ENCODE measurements around the gene LMOD3. TPM values are rescaled to one million over a fixed set of nuclear protein-coding genes. Genes with fewer than 3 reads are reported as not detected.

The LMOD3 gene
- total RNA-seq: not detected
- polyA plus RNA-seq: under 1 TPM; 0.13 to 0.24 TPM

- Histone ChIP-seq H3K36me3 (ENCODE audit: insufficient read depth, low read length) (no peaks in the 10 kb centered on the region), H3K4me1 (ENCODE audit: insufficient read depth, low read length) (no peaks in the 10 kb centered on the region), H3K27ac (ENCODE audit: low read depth, low read length) (no peak within 1 kb of the TSS), H3K4me3 (ENCODE audit: low read length in 2 of 2) (no peak within 1 kb of the TSS), H3K9me3 (ENCODE audit: control insufficient read depth in 1 of 2, low read length in 2 of 2) (no peaks in the 10 kb centered on the region), H3K27me3 (ENCODE audit: insufficient read depth, low read length) (no peaks in the 10 kb centered on the region)
- CTCF ChIA-PET (ENCODE audit: partially characterized antibody): interaction anchor here (0.7 to 4.3 kb wide), 5 partner anchors 17 to 288 kb away, joined by 3 to 31 read pairs (median 3); partner anchors contain the start of gene EOGT
- POLR2A ChIA-PET (ENCODE audit: partially characterized antibody): no interaction called here
- intact Hi-C loops (cut with micrococcal nuclease): no loop called here
- Mint-ChIP-seq H3K27me3 (peaks cover 0 to 1% of the 10 kb centered on the region in 2 donors), H3K36me3 (no peaks in the 10 kb centered on the region), H3K4me3 (no peak within 1 kb of the TSS), H3K4me1 (peaks cover 5% of the 10 kb centered on the region in 4 donors), H3K27ac (no peak within 1 kb of the TSS), H3K9me3 (no peaks in the 10 kb centered on the region)
- DNase-seq: no peak
These were observed at the start of gene LMOD3 for GRCh38 chr3:69122403-69122802. Gene LMOD3 (minus strand): TSS chr3:69122595. CDS start chr3:69122386, 209 bp downstream.

GRCh38 chr3:69172058-69172457, 49.7 kb upstream of the LMOD3 start:
- intact Hi-C loops (cut with micrococcal nuclease): no loop called here
- ChIA-PET CTCF (ENCODE audit: partially characterized antibody) (interaction anchor here (0.6 to 5.2 kb wide), 2 partner anchors 10 to 66 kb away, joined by 3 to 49 read pairs; no protein-coding TSS in a partner anchor), POLR2A (ENCODE audit: partially characterized antibody) (no interaction called here)
- H3K4me3 Mint-ChIP-seq: no peak overlapping the region
- no peaks in the 10 kb centered on the region for H3K9me3 Mint-ChIP-seq
- Histone ChIP-seq H3K4me1 (ENCODE audit: insufficient read depth, low read length) (no peaks in the 10 kb centered on the region), H3K9me3 (ENCODE audit: control insufficient read depth in 1 of 2, low read length in 2 of 2) (no peaks in the 10 kb centered on the region), H3K36me3 (ENCODE audit: insufficient read depth, low read length) (peaks cover 12% of the 10 kb centered on the region), H3K27ac (ENCODE audit: low read depth, low read length) (no peak overlapping the region), H3K27me3 (ENCODE audit: insufficient read depth, low read length) (no peaks in the 10 kb centered on the region), H3K4me3 (ENCODE audit: low read length in 2 of 2) (no peak overlapping the region)
- no peaks in the 10 kb centered on the region for H3K4me1 Mint-ChIP-seq
- H3K36me3 Mint-ChIP-seq: peaks cover 29 to 56% of the 10 kb centered on the region in 2 donors
- H3K27me3 Mint-ChIP-seq: no peaks in the 10 kb centered on the region
- H3K27ac Mint-ChIP-seq: peak overlapping the region in 2 of 7 donors; percentile 30 to 36
- no peak for DNase-seq

DNA sequence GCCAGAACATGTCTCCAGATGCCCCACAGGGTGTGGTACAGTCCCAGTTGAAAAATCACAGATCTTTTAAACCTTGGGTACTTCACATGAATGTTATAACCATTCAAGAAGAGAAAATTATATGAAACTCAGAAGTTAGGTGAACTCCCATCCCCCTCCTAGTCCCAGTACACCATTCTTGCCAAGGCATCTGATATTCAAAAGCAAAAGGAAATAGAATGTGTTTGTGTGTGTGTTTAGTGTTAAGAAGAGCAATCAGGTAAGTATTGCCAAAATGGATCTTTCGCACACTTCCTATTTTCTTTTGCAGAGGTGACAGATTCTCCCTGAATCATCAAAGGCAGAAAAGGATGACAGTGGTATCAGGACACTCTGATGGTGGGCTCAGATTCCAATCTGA, 44.1 kb upstream of the LMOD3 start:
- Histone ChIP-seq H3K27me3 (ENCODE audit: insufficient read depth, low read length) (no peaks in the 10 kb centered on the region), H3K27ac (ENCODE audit: low read depth, low read length) (no peak overlapping the region), H3K36me3 (ENCODE audit: insufficient read depth, low read length) (peaks cover 8% of the 10 kb centered on the region), H3K9me3 (ENCODE audit: control insufficient read depth in 1 of 2, low read length in 2 of 2) (no peaks in the 10 kb centered on the region), H3K4me1 (ENCODE audit: insufficient read depth, low read length) (no peaks in the 10 kb centered on the region), H3K4me3 (ENCODE audit: low read length in 2 of 2) (no peak overlapping the region)
- peaks cover 9 to 20% of the 10 kb centered on the region in 2 donors for H3K36me3 Mint-ChIP-seq
- H3K27me3 Mint-ChIP-seq: peaks cover 0 to 2% of the 10 kb centered on the region in 2 donors
- ChIA-PET POLR2A (ENCODE audit: partially characterized antibody) (no interaction called here), CTCF (ENCODE audit: partially characterized antibody) (interaction anchor here (1.6 to 14.2 kb wide), 2 partner anchors 143 to 245 kb away, joined by 3 to 529 read pairs; no protein-coding TSS in a partner anchor)
- peaks cover 0 to 5% (median 3%) of the 10 kb centered on the region in 4 donors for H3K4me1 Mint-ChIP-seq
- H3K4me3 Mint-ChIP-seq: no peak overlapping the region
- H3K27ac Mint-ChIP-seq: peak overlapping the region in 1 of 7 donors; percentile 6
- no peak for DNase-seq
- intact Hi-C loops (cut with micrococcal nuclease): no loop called here
- no peaks in the 10 kb centered on the region for H3K9me3 Mint-ChIP-seq

DNA sequence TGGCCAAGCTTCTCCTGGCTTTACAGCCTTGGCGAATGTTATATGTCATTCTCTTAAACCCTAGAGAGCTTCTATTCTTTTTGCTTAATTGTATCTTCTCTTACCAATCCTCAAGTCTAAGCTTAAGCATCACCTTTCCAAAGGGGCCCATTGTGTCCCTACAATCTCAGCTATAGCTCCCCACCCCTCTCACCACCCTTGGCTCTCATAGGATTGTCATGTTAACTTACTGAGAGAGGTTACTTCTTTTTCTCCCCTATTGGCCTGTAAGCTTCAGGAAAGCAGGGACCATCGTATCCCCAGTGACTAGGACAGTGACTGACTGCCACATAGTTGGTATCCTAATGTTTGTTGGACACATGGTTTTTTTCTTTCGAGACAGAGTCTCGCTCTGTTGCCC, 43.3 kb upstream of the LMOD3 start:
- intact Hi-C loops (cut with micrococcal nuclease): no loop called here
- H3K27me3 Mint-ChIP-seq: peaks cover 0 to 2% of the 10 kb centered on the region in 2 donors
- ChIA-PET CTCF (ENCODE audit: partially characterized antibody) (interaction anchor here (0.6 to 14.2 kb wide), 4 partner anchors 9 to 246 kb away, joined by 3 to 529 read pairs (median 6); no protein-coding TSS in a partner anchor), POLR2A (ENCODE audit: partially characterized antibody) (interaction anchor here (1.1 kb wide), 1 partner anchor 141 kb away, joined by 5 read pairs; no protein-coding TSS in a partner anchor)
- H3K27ac Mint-ChIP-seq: no peak overlapping the region
- H3K4me1 Mint-ChIP-seq: peaks cover 2 to 5% (median 3%) of the 10 kb centered on the region in 4 donors
- no peaks in the 10 kb centered on the region for H3K9me3 ChIP-seq (ENCODE audit: control insufficient read depth in 1 of 2, low read length in 2 of 2)
- H3K4me1 ChIP-seq (ENCODE audit: insufficient read depth, low read length): no peaks in the 10 kb centered on the region
- H3K36me3 ChIP-seq (ENCODE audit: insufficient read depth, low read length): peaks cover 5% of the 10 kb centered on the region
- no peaks in the 10 kb centered on the region for H3K9me3 Mint-ChIP-seq
- H3K27me3 ChIP-seq (ENCODE audit: insufficient read depth, low read length): no peaks in the 10 kb centered on the region
- no peak overlapping the region for H3K27ac ChIP-seq (ENCODE audit: low read depth, low read length)
- no peak for DNase-seq
- no peak overlapping the region for H3K4me3 Mint-ChIP-seq
- H3K36me3 Mint-ChIP-seq: peaks cover 4 to 13% of the 10 kb centered on the region in 2 donors
- no peak overlapping the region for H3K4me3 ChIP-seq (ENCODE audit: low read length in 2 of 2)

DNA sequence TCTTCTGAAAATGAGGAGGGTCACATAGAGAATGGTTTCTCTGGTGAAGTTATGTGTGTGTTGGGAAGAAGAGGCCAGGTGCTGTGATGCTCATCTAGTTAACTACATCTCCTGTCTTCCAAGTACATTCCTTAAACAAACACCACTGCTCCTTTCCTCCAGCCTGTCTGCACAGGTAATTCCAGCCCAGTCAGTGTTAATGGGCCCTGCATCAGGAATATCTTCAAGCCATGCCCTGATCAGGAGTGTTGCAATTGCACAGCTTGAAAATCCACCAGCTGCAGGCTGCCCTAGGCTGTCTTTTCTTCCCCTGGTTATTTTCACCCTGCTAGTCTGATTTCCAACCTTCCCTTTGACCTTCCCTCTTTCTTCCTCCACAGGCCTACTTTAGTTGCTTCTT, 41.9 kb upstream of the LMOD3 start:
- POLR2A ChIA-PET (ENCODE audit: partially characterized antibody): no interaction called here

GRCh38 chr3:69162308-69162980, 40.0 kb upstream of the LMOD3 start:
- Histone ChIP-seq H3K4me3 (ENCODE audit: low read length in 2 of 2) (no peak overlapping the region), H3K27ac (ENCODE audit: low read depth, low read length) (no peak overlapping the region), H3K27me3 (ENCODE audit: insufficient read depth, low read length) (no peaks in the 10 kb centered on the region), H3K36me3 (ENCODE audit: insufficient read depth, low read length) (no peaks in the 10 kb centered on the region), H3K9me3 (ENCODE audit: control insufficient read depth in 1 of 2, low read length in 2 of 2) (no peaks in the 10 kb centered on the region), H3K4me1 (ENCODE audit: insufficient read depth, low read length) (no peaks in the 10 kb centered on the region)
- H3K9me3 Mint-ChIP-seq: no peaks in the 10 kb centered on the region
- peaks cover 0 to 6% of the 10 kb centered on the region in 2 donors for H3K27me3 Mint-ChIP-seq
- H3K27ac Mint-ChIP-seq: no peak overlapping the region
- H3K4me1 Mint-ChIP-seq: peaks cover 5 to 9% (median 5%) of the 10 kb centered on the region in 4 donors
- peaks cover 0 to under 1% of the 10 kb centered on the region in 2 donors for H3K36me3 Mint-ChIP-seq
- no peak for DNase-seq
- intact Hi-C loops (cut with micrococcal nuclease): loop anchor here (5.0 kb wide), 2 partner anchors 510 to 785 kb away; no protein-coding TSS in a partner anchor
- ChIA-PET POLR2A (ENCODE audit: partially characterized antibody) (interaction anchor here (1.6 to 4.2 kb wide), 2 partner anchors 126 to 144 kb away, joined by 3 to 19 read pairs; no protein-coding TSS in a partner anchor), CTCF (ENCODE audit: partially characterized antibody) (interaction anchor here (0.5 to 14.2 kb wide), 40 partner anchors 10 to 300 kb away, joined by 3 to 529 read pairs (median 5); partner anchors contain the start of gene LMOD3)
- no peak overlapping the region for H3K4me3 Mint-ChIP-seq

More for the DNA sequence above, 41.9 kb upstream of the LMOD3 start:
- peaks cover 0 to 2% of the 10 kb centered on the region in 2 donors for H3K36me3 Mint-ChIP-seq
- Histone ChIP-seq H3K9me3 (ENCODE audit: control insufficient read depth in 1 of 2, low read length in 2 of 2) (no peaks in the 10 kb centered on the region), H3K27ac (ENCODE audit: low read depth, low read length) (no peak overlapping the region), H3K27me3 (ENCODE audit: insufficient read depth, low read length) (no peaks in the 10 kb centered on the region), H3K36me3 (ENCODE audit: insufficient read depth, low read length) (no peaks in the 10 kb centered on the region), H3K4me1 (ENCODE audit: insufficient read depth, low read length) (no peaks in the 10 kb centered on the region), H3K4me3 (ENCODE audit: low read length in 2 of 2) (no peak overlapping the region)
- intact Hi-C loops (cut with micrococcal nuclease): loop anchor here (5.0 kb wide), 2 partner anchors 508 to 783 kb away; no protein-coding TSS in a partner anchor
- H3K4me3 Mint-ChIP-seq: no peak overlapping the region
- H3K27ac Mint-ChIP-seq: no peak overlapping the region
- peaks cover 5 to 9% (median 5%) of the 10 kb centered on the region in 4 donors for H3K4me1 Mint-ChIP-seq
- no peak for DNase-seq
- CTCF ChIA-PET (ENCODE audit: partially characterized antibody): interaction anchor here (4.6 to 14.2 kb wide), 3 partner anchors 8 to 247 kb away, joined by 49 to 529 read pairs (median 62); no protein-coding TSS in a partner anchor
- H3K27me3 Mint-ChIP-seq: peaks cover 0 to 2% of the 10 kb centered on the region in 2 donors
- no peaks in the 10 kb centered on the region for H3K9me3 Mint-ChIP-seq
